ENCODE results near the gene CBLL1.

Gene CBLL1

GRCh38 chr7:107742678-107743566, 1.0 kb upstream of the CBLL1 start:
- DNase-seq: peak in 6 of 14 donors; percentile 47 to 84 (median 76)

DNA sequence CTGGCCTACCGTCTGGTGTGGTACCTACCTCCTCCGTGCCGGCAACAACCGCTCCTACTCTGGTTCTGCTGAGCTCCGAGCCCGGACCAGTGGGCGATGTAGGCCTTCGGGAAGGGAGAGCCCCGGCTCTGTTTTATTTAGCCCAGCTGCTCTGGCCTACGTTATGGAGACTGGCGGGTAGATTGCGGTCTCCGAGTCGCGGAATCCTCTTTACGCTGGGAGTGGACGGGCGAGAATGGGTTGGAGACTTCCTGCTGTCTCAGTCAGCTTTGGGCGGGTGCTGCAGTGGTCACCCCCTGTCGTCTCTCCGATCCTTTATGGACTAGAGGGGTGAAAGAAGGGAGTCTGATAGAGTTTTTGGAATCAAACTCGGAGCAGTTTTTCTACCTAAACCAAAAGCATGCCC, 406 bp downstream of the CBLL1 start:
- no peak for DNase-seq

DNA sequence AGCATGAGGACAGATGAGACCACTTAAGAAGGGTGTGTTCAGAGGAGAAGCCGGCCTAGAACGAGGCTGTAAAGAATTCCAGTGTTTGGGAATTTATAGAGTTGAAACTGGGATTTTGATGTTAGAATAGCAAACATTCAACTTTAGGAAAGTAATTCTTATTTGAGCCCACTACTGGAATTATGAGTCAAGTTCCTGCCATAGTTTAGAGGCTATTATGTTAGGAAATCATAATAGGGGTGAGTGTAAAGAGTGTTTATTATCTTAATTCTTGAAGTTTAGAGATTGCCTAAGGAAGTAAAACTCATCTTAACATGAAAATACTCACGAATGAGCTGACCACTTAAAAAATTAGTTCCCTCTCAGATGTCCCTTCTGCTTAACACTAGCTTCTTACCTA, 2.1 kb downstream of the CBLL1 start:
- DNase-seq: no peak

- no peak for DNase-seq
Measured at GRCh38 chr7:107751113-107751512, 7.2 kb downstream of the CBLL1 start.

DNA sequence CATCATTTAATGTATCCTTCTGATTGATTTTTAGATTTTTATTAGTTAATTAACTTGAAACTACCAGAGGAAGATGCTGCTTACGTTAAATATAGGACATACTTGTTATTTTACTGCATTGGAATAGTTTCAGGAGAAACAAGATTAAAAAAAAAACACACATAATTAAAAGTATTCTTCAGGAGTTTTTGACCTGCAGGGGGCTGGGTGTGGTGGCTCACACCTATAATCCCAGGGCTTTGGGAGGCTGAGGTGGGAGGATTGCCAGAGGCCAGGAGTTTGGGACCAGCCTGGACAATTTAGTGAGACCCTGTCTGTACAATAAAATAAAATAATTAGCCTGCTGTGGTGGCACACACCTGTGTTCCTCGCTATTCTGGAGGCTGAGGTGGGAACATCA, 10.7 kb downstream of the CBLL1 start:
- DNase-seq: no peak

GRCh38 chr7:107758667-107759066, 14.7 kb downstream of the CBLL1 start:
- DNase-seq: no peak

- no peak for DNase-seq
Measured at GRCh38 chr7:107767391-107767790, 23.4 kb downstream of the CBLL1 start.

DNA sequence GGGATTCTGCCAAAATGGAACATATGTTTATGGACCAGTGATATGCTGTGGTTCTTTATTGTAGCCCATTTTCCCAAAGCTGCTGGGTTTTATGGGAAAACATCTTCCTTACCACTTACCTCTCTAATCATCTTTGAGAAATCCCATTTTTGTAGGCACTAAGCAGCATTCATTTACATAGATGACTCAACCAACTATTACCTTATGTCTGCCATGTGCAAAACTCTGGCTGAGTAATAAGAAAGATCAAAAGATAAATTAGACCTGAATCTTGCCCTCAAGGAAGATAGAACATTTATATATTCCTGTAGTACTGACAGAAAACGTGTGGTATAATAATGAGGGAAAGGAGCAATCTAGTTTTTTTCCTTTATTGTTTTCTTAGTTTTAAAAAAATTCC, 24.3 kb downstream of the CBLL1 start:
- DNase-seq: no peak

GRCh38 chr7:107773027-107773426, 29.1 kb downstream of the CBLL1 start:
- DNase-seq: no peak

DNA sequence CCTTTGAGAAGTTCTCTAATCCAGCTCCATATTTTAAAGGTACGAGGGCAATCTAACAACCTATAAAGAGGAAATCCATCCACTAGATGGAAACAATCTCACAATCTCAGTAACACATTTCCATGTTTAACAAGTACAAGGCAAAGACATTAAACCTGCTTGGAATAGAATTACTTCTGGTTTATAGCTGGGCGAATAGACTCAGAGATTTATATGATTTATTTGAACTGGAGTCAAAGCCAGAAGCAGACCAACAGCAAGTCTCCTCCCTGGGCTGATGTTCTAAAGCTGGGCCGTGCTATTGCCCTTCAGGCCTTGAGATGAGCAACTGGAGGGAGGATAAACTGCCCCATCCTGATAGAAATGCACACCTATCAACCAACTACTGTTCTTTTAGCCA, 33.8 kb downstream of the CBLL1 start:
- DNase-seq: no peak

GRCh38 chr7:107778283-107778682, 34.3 kb downstream of the CBLL1 start:
- DNase-seq: no peak

DNA sequence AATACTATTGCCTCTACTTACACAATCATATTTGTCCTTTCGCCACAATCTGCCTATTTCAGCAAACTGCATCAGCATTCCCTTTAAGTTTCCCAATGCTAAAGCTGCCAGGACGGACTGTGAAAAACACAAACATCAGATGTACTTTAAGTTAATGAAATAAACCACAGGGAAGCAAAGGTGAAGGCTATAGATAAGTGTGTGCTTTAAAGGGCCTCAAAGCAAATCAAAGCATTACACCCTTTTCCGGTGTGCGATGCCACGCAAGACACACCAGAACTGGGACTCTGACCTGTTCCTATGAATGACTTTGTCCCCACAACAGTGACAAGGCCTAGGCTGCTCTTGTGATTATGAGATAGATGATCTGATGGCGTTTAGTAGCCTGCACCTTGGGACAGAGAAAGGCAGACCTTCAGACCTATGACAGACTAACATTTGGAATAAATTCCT, 35.7 kb downstream of the CBLL1 start:
- DNase-seq: no peak

GRCh38 chr7:107782374-107782773, 38.4 kb downstream of the CBLL1 start:
- DNase-seq: no peak

- DNase-seq: no peak
Measured at GRCh38 chr7:107783648-107784047, 39.7 kb downstream of the CBLL1 start.

- no peak for DNase-seq
Measured at GRCh38 chr7:107785170-107785569, 41.2 kb downstream of the CBLL1 start.

- no peak for DNase-seq
Measured at GRCh38 chr7:107785926-107786325, 42.0 kb downstream of the CBLL1 start.

- no peak for DNase-seq
Measured at GRCh38 chr7:107788216-107788615, 44.3 kb downstream of the CBLL1 start.

DNA sequence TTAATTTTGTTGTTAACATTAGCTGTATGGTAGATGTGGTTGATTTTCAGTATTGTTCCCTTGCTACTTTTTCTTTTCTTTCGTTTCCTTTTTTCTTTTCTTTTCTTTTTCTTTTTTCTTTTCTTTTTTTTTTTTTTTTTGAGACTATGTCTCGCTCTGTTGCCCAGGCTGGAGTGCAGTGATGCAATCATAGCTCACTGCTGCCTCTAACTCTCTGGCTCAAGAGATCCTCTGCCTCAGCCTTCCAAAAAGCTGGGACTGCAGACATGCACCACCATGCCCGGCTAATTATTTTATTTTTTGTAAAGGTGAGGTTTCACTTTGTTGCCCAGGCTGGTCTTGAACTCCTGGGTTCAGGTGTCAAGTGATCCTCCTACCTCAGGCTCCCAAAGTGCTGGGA, 44.7 kb downstream of the CBLL1 start:
- no peak for DNase-seq

GRCh38 chr7:107789647-107790046, 45.7 kb downstream of the CBLL1 start:
- DNase-seq: no peak

DNA sequence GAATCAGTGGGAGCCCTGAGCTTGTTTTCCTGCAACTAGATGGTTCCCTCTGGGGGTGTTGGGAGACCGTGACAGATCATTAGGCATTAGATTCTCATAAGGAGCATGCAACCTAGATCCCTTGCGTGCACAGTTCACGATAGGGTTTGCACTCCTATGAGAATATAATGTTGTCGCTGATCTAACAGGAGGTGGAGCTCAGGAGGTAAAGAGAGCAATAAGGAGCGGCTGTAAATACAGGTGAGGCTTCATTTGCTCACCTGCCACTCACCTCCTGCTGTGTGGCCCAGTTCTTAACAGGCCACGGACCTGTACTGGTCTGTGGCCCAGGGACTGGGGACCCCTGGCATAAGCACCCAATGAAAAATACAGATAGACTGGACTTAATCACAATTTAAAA, 48.4 kb downstream of the CBLL1 start:
- DNase-seq: no peak

- DNase-seq: no peak
Measured at GRCh38 chr7:107799647-107800264, 55.8 kb downstream of the CBLL1 start.

- no peak for DNase-seq
Measured at GRCh38 chr7:107803009-107803610, 59.2 kb downstream of the CBLL1 start, which contains the start of gene SLC26A3. SLC26A3 (minus strand) TSS chr7:107803223; CDS start chr7:107794509, 8,714 bp downstream.

GRCh38 chr7:107809179-107809578, 65.2 kb downstream of the CBLL1 start:
- no peak for DNase-seq
